Measurements from ENCODE around the gene KDM5A. TPM values are rescaled to one million over a fixed set of nuclear protein-coding genes. Genes with fewer than 3 reads are reported as not detected.

The KDM5A gene
- total RNA-seq, 1 experiment from 2014 or later: 56.9 TPM

- no peaks in the 10 kb centered on the region for H3K79me1 ChIP-seq (ENCODE audit: insufficient read depth, low read depth, low read length, poor library complexity, severe bottlenecking)
- no peak overlapping the region for H3K27ac ChIP-seq (ENCODE audit: insufficient read length, low read depth, low read length)
- H3K56ac ChIP-seq (ENCODE audit: insufficient read length, low read depth, low read length): no peak overlapping the region
- H3K79me2 ChIP-seq (ENCODE audit: insufficient read depth, low read length): no peaks in the 10 kb centered on the region
- H3K27me3 ChIP-seq (ENCODE audit: insufficient read depth, low read length): no peaks in the 10 kb centered on the region
- no peak overlapping the region for H2AFZ ChIP-seq (ENCODE audit: low read length)
- H3K4me3 Mint-ChIP-seq: no peak overlapping the region
- no peak overlapping the region for H2BK12ac ChIP-seq (ENCODE audit: insufficient read length, low read depth, low read length)
- no peak overlapping the region for H2BK15ac ChIP-seq (ENCODE audit: low read depth, low read length)
- H3K23ac ChIP-seq (ENCODE audit: insufficient read length, low read depth, low read length): no peak overlapping the region
- no peak overlapping the region for H3K4me2 ChIP-seq (ENCODE audit: insufficient read depth, insufficient read length, low read length)
- no peak overlapping the region for H4K5ac ChIP-seq (ENCODE audit: insufficient read length, low read depth, low read length)
- H3K4me1 Mint-ChIP-seq: no peaks in the 10 kb centered on the region
- no peak overlapping the region for H3K9ac ChIP-seq (ENCODE audit: extremely low read depth, insufficient read length, low read length)
- H3K4ac ChIP-seq (ENCODE audit: low read depth, low read length): no peak overlapping the region
- no peaks in the 10 kb centered on the region for H3K4me1 ChIP-seq (ENCODE audit: insufficient read depth, low read length)
- H2BK20ac ChIP-seq (ENCODE audit: low read depth, low read length, poor library complexity, severe bottlenecking): no peak overlapping the region
- no peak overlapping the region for H4K91ac ChIP-seq (ENCODE audit: insufficient read length, low read depth, low read length)
- TF ChIP-seq, protein P1, sequence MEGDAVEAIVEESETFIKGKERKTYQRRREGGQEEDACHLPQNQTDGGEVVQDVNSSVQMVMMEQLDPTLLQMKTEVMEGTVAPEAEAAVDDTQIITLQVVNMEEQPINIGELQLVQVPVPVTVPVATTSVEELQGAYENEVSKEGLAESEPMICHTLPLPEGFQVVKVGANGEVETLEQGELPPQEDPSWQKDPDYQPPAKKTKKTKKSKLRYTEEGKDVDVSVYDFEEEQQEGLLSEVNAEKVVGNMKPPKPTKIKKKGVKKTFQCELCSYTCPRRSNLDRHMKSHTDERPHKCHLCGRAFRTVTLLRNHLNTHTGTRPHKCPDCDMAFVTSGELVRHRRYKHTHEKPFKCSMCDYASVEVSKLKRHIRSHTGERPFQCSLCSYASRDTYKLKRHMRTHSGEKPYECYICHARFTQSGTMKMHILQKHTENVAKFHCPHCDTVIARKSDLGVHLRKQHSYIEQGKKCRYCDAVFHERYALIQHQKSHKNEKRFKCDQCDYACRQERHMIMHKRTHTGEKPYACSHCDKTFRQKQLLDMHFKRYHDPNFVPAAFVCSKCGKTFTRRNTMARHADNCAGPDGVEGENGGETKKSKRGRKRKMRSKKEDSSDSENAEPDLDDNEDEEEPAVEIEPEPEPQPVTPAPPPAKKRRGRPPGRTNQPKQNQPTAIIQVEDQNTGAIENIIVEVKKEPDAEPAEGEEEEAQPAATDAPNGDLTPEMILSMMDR (conservative IDR thresholded peaks at IDR 0.05): no peak
- no peak overlapping the region for H3K14ac ChIP-seq (ENCODE audit: insufficient read depth, low read length)
- no peak overlapping the region for H3K18ac ChIP-seq (ENCODE audit: insufficient read length, low read depth, low read length)
- no peaks in the 10 kb centered on the region for H3K9me3 Mint-ChIP-seq
- H3K9me3 ChIP-seq (ENCODE audit: control insufficient read depth, low read depth, low read length): no peaks in the 10 kb centered on the region
- no peaks in the 10 kb centered on the region for H4K20me1 ChIP-seq (ENCODE audit: control insufficient read depth, insufficient read depth, insufficient read length)
- H4K8ac ChIP-seq (replicated peaks; ENCODE audit: insufficient read length, low read depth, low read length): no peak overlapping the region
- no peak overlapping the region for H2BK120ac ChIP-seq (ENCODE audit: low read depth, low read length, poor library complexity, severe bottlenecking)
- no peak overlapping the region for H3K27ac Mint-ChIP-seq
- H2BK5ac ChIP-seq (ENCODE audit: insufficient read length, low read length): no peak overlapping the region
- H3K36me3 Mint-ChIP-seq (ENCODE audit: insufficient read depth in 1 of 3, low read depth in 3 of 3): peaks cover 27 to 85% (median 77%) of the 10 kb centered on the region in 3 experiments; a peak in 6 of 7 replicates
- no peak overlapping the region for H2AK5ac ChIP-seq (ENCODE audit: insufficient read length, low read length)
- no peaks in the 10 kb centered on the region for H3K23me2 ChIP-seq (ENCODE audit: insufficient read length, low read depth, low read length, poor library complexity, severe bottlenecking)
- H3T11ph ChIP-seq (ENCODE audit: low read length): no peak overlapping the region
- WGBS (ENCODE audit: extremely low coverage, insufficient read length, low lambda C conversion rate): no CpG with 5 or more reads among the region's 2 CpGs
- H3K27me3 Mint-ChIP-seq (ENCODE audit: low read depth): no peaks in the 10 kb centered on the region
- DNase-seq: no peak
These were observed 80.6 kb downstream of the KDM5A start for GRCh38 chr12:308511-308910.

Data from H9 (cell line).